Measurements from ENCODE around the gene ADAMTSL2.

GRCh38 chr9:133569121-133569785 lies 34.7 kb downstream of the ADAMTSL2 start:
- no peak for TF ChIP-seq EZH2 (IDR thresholded peaks at IDR 0.05; ENCODE audit: low read length, missing control alignments)
- no peak for TF ChIP-seq CTCF (conservative IDR thresholded peaks at IDR 0.05 in 1 of 2, IDR thresholded peaks at IDR 0.05 in 1 of 2; ENCODE audit: low read depth in 1 of 2, low read length in 2 of 2)
